HG02938 (cell line): ENCODE results near the gene YPEL2.

Source experiments
- ATAC-seq: cut with Tn5 transposase; IDR thresholded peaks from one replicate; pipeline ENCODE4 v1.9.1; 2021; ENCODE audit warnings: mild to moderate bottlenecking, moderate library complexity; ENCODE audit not compliant: unreplicated experiment

YPEL2 gene

DNA sequence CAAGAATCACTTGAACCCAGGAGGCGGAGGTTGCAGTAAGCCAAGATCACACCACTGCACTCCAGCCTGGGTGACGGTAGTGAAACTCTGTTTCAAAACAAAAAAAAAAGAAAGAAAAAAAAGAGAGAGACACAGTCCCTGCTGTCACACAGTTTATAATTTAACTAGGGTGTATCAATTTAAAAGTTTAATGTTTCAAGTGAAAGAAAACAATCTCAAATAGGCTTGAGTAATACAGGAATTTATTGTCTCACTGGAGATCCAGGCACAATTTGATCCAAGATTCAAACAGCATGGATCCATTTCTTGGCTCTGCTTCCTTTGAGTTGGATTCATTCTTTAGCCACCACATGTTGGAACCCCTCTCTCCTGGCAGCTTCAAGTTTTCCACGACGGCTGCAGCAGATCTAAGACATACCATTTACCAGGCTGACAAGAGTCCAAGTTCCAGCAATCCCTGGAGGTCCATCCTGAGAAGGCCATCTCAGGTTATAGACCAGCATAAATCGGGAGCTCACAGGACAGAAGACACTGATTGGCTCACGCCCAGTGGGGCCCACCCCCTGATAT lies 97.5 kb downstream of the YPEL2 start:
- ATAC-seq, result no peak

DNA sequence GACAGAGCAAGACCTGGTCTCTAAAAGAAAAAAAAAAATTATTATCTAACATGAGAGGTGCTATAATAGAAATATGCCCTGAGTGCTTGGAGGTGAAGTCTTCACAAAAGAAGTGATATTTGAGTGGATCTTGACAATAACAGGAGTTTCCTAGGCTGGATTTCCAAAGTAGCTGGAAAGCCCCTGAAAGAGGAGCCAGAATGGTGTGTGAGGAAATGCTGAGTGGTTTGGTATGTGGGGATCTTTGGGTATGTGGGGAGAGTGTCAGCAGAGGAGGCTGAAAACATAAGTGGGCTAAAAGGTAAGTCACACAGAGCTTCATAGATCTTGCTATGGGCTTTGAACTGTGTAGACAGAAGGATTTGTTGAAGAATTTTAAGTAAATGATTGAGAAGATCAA lies 100.1 kb downstream of the YPEL2 start:
- no peak for ATAC-seq

DNA sequence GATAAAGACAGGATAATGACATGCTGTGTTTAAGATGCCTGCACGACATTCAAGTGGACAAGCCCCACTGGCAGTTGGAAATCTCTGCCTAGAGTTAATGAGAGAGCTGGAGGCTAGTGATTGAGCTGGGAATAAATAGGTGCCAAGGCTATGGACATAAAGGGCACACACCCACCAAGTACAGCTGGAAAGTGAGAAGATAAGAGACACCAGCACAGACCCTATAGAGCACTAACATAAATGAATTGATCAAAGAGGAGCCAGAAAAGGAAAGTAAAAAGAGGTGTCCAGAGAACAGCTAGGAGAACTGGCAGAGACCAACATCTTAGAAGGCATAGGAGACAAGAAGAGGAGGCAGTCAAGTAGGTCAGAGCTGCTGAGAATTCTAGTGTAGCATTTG lies 101.2 kb downstream of the YPEL2 start:
- ATAC-seq, result no peak

DNA sequence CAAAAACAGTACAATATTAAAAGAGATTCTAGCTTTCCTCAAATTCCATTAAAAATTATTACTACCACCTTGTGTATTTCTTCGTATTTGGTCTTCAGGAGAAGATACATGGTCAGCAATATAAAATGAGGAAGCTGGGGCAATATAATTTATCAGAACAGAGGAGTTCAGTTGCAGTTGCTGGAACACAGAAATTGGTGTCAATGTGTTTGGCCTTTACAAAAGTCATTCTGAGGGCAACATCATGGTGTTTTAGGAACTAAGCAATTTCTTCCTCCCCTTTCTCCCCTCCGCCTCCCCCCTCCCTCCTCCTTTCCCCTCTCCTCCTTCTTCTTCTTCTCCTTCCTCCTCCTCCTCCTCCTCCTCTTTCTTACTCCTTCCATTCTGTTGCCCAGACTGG lies 102.1 kb downstream of the YPEL2 start:
- ATAC-seq, result no peak

DNA sequence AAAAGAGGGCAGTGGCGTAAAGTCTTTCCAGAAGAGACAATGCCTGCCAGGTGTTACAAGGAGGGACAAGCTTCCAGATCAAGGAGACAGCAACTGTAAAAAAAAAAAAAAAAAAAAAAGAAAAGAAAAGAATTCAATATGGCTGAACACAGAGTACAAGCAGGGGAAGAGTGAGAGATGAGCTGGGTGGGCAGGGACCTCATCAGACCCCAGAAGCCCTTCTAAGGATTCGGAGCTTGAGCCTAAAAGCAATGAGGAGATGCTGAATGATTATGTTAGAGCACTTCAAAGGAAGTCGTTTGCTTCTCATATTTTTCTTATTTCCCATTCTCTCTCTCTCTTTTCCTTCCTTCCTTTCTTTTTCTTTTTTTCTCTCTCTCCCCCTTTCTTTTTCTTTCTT lies 103.0 kb downstream of the YPEL2 start:
- ATAC-seq, result no peak

- no peak for ATAC-seq
These were observed 103.8 kb downstream of the YPEL2 start for GRCh38 chr17:59435238-59435637.

DNA sequence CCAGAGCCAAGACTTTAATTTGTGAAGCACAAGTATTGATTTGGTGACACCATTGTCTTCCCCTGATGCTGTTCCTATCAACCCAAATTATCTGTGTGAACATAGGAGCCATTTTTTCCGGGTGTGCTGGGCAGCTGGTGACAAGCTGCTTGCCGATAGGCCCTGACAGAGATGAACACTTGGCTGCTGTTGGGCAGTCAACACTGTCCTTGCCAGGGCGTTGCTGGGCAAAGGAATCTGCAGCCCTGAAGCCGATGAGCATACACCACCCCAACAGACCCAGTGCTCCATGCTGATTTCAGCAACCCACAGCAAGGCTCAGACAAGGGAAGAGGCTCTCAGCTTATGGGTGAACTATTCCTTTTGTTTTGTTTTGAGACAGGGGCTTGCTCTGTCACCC lies 105.4 kb downstream of the YPEL2 start:
- no peak for ATAC-seq

- ATAC-seq, result no peak
These were observed 106.4 kb downstream of the YPEL2 start for GRCh38 chr17:59437791-59438281.

- ATAC-seq, result no peak
These were observed 107.8 kb downstream of the YPEL2 start for GRCh38 chr17:59439262-59439661.

DNA sequence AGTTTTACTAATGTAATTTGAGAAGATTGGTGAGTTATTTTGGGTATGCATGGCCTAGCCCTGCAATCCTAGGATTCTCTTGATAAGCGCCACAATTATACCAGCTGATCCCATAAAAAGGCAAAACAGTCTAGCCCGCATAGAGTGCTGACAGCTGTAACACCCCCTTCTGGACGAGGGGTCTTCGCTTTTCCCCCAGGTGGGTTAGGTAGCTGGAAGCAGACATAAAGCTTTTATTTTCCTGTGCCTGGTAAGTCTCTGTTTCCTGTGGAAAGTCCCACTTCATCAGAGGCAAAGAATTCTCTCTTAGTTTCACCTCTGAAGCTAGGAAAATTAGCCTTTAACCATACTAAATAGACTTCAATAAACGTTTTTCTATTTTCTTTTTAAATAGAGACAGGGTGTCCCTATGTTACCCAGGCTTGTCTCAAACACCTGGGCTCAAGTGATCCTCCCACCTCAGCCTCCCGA lies 108.3 kb downstream of the YPEL2 start:
- no peak for ATAC-seq

- ATAC-seq, result no peak
These were observed 109.5 kb downstream of the YPEL2 start for GRCh38 chr17:59440757-59441463.

GRCh38 chr17:59441464-59442096 lies 110.1 kb downstream of the YPEL2 start:
- ATAC-seq, result no peak

DNA sequence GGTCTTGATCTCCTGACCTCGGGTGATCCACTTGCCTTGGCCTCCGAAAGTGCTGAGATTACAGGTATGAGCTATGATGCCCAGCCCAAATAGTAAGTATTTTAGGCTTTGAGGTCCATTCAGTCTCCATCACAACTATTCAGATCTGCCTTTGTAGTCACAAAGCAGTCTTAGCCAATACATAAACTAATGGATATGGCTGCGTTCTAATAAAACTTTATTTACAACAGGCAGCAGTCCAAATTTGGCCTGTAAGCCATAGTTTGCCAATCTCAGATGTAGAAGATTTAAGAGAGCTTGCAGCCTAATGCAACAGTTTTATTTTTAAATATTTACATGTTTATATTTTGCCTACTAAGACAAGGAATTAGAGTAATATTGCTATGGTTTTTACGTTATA lies 111.7 kb downstream of the YPEL2 start:
- no peak for ATAC-seq
